ENCODE data around the gene PFKL.
"Not testable (repeated sequence)": the region's sequence is repeated elsewhere in the genome, so short reads cannot be mapped to it uniquely, and the experiment has no call there.

PFKL gene

GRCh38 chr21:44347911-44348451 is 48.1 kb downstream of the PFKL start:
- DNase-seq (ENCODE audit: low spot score): no peak

GRCh38 chr21:44348861-44349260 is 49.0 kb downstream of the PFKL start:
- no peak for DNase-seq (ENCODE audit: low spot score)

DNA sequence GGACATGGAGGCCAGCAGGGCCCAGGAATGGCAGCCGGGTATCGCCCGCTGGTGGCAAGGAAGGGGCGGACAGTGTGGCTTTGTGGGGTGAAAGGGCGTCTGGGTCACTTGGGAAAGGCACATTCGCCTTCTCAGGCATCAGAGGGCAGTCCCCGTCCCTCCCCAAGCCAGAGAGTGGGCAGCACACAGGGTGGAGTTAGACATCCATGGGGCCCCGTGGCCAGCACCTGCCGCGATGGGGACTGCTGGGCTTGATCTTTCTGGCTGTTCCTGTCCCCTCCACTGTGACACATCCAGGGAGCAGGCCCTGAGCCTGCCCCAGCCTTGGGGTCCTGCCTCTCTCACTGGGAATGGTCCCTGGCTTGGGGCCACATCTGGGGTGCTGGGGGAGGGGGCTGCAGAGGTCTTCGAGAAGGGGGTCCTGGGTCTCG is 49.6 kb downstream of the PFKL start:
- DNase-seq (ENCODE audit: low spot score): no peak

DNA sequence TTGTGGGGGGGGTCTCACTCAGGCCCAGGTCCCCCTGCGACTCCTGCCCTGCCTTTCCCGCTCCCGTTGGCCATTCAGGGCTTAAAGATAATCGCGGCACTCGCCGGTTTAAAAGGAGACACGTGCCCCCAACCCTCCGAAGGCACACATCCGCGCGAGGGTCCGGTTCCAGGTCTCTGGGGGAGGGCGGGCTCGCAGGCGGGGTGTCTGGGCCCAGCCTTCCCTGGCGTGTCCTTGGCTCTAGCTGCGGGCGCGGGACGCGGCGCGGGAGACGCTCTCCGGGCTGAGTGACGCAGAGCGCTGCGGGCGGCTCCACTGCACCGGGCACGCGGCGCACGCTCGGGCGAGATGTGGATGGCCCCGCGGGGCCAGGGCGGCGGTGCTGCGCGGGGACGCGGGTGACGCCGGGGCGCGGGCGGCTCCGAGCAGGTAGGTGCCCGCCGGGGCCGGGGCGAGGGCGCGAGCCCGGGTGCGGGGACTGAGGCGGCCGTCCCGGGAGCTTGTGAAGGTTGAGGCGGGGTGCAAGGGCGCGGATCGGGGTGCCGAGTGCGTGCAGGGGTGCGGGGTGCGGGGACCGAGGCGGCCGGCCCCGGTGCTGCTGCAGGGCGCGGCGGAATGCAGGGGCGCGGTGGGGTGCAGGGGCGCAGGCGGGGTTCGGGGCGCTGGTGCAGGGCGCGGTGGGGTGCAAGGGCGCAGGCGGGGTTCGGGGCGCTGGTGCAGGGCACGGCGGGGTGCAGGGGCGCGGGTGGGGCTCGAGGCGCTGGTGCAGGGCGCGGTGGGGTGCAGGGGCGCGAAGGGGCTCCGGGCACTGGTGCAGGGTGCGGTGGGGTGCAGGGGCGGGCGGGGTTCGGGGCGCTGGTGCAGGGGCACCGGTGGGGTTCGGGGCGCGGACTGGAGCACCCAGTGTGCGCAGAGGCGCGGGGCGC is 50.3 kb downstream of the PFKL start:
- no peak for DNase-seq (ENCODE audit: low spot score)

- no peak for DNase-seq (ENCODE audit: low spot score)
These were observed 51.1 kb downstream of the PFKL start for GRCh38 chr21:44350773-44351481.

DNA sequence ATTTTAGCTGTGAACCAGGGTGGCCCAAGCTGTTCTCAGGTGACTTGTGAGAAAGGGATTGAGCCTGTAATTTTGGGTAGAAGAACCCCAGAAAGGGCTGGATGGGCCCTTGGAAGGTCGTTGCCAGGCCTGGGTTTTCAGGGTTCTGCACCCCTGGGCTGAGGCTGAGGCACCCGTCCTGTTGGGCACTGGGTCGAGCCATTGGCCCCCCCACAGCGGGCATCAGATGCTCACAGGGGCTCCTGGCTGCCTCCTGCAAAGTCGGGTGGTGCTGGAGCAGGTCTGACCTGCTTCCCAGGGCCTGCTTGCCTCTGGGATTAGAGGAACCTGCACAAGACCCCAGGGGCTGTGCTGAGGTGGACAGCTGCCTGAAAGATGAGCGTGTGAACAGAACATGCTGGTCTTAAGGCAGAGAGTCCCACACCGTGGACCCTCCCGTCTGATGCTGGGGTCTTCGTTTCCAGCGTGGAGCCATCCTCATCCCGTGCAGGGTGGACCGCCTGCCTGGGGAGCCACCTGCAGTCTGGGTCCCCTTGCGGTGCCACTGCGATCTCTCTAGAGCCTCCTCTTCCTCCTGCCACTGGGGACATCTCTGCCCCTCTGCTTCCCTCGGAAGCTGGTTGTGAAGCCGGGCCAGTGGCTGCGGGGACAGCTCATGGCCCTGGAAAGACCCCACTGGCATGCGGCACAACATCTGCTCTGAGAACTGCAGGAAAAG is 51.8 kb downstream of the PFKL start:
- DNase-seq (ENCODE audit: low spot score): no peak

DNA sequence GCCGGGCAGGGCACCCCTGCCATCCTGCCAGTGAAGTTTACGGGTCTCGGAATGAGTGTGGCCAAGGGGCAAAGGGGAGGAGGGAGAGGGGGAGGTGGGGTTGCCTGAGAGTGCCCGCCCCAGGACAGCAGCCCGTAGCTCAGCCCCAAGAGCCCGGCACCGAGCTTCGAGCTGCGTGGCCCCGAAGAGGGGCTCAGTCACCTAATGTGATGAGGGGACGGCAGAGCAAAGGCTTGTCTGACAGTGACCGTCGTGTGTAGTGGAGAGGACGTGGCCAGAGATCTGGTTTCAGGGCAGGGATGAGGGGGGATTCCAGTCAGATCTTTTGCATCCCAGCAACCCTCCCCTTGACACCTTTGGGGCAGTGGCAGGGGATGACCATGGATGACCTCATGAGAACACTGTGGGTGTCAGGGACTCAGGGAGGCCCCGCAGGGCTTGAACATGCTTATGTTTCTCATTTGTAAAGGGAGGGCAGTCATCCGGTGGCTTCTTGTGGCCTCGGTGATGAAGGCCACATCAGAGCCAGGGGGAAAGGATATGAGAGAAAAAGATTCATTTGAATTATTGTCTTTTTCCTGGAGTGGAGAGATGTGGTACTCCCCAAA is 52.5 kb downstream of the PFKL start:
- DNase-seq (ENCODE audit: low spot score): no peak

- no peak for DNase-seq (ENCODE audit: low spot score)
These were observed 53.5 kb downstream of the PFKL start, which contains the start of gene TRPM2 for GRCh38 chr21:44353191-44353970. TRPM2 (plus strand) TSS chr21:44353621; CDS start chr21:44353701, 80 bp downstream.

DNA sequence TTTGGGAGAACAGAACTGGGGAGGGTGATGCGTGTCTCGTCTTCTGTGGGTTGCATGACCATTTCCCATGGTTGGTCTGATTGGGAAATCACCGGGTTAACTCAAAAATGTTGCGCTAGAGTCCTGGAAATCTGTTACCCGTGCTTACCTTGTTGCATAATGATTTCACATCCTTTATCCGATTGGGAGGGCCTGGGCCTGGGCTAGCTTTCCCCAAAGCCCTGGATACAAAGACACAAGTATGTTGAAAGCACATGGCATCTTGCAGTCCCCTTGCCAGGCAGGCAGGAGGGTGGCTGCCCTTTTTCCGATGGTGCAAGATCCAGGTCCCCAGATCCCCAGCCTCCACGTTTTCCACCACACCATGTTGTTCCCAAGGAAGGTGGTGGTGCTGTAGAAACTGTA is 54.1 kb downstream of the PFKL start:
- no peak for DNase-seq (ENCODE audit: low spot score)

DNA sequence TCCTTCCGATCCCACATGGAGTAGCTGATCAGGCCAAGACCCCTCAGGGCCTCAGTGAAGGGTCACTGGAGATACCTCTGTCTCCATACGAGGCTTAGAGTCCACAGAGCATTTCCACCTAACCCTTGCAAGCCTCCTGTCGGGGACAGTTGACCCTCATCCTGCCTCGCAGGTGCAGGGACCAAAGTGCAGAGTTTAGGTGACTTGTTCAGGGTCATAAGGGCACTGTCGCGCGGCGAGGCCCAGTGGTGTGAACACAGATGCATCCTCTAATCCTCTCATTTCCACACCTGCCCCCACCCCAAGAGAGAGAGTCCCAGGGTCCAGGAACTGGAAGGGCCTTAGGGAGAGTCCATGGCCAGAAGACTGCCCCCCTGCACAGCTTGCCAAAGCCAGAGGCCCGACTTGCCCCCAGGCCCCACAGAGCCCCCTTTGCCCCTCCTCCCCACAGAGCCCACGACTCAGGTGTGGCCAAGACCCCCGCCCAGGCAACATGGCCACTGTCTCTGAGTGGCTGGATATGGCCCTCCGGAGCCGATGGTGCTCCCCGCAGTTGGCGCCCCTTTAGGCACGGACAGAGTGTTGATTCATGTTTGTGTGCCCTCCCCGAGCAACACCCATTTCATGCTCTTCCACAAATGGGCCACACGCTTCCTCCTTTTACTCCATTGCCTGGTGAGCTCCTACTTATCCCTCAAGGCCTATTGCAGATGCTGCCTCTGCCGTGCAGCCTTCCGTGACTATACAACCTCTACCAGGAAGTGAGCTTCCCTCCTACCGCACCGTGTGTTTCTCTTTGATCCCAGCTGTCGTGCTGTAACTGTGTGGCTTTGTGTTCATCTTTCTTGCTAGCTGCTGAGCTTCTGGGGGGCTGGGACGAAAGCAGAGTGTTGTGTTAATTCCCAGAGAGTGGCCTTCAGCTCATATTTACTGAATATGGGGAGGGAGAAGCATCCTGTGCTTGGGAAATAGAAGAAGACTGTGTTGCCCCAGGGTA is 55.2 kb downstream of the PFKL start:
- no peak for DNase-seq (ENCODE audit: low spot score)

- no peak for DNase-seq (ENCODE audit: low spot score)
These were observed 56.3 kb downstream of the PFKL start for GRCh38 chr21:44356160-44356559.

DNA sequence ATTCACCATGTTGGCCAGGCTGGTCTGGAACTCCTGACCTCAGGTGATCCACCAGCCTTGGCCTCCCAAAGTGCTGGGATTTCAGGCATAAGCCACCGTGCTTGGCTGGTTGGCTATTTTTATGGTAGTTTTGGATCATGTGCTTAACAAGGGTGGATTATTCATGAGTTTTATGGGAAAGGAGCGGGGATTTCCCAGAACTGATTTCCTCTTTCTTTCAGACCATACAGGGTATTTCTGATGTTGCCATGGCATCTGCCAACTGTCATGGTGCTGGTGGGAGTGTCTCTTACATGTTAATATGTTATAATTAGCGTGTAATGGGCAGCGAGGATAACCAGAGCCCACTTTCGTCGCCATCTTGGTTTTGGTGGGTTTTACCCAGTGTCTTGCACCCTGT is 56.8 kb downstream of the PFKL start:
- DNase-seq (ENCODE audit: low spot score): no peak

- DNase-seq (ENCODE audit: low spot score): no peak
These were observed 57.4 kb downstream of the PFKL start for GRCh38 chr21:44357064-44357837.

DNA sequence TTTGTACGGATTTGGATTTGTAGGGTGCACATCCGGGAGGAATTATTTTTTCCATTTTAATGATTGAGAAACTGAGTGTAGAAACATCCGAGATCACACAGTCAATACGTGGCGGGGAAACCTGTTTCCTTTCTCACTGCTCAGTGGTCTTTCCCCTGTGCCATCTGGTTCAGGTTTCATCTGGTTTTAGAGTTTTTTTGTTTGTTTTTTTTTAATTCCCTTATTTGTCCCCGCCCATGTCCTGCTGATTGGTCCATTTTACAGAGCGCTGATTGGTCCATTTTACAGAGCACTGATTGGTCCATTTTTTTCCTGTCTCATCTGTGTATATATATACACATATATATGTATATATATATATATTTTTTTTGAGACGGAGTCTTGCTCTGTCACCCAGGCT is 59.5 kb downstream of the PFKL start:
- DNase-seq (ENCODE audit: low spot score): no peak

DNA sequence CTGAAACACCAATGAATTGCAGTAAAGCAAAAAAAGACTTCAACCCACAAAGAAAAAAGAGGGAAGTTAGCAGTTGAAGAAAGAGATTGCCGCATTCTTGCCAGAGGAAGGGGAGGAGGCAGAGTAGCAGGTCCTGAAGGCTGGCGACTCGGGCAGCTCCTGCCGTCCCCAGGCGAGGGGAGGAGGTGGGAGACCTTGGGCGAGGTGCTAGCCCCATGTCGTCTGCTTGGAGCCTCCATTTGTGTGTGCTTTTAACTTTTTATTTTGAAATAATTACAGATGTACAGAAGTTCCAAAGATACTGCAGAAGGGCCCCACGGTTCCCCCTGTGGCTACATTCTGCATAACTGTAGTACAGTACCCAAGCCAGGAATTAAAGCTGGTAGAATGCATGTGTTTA is 60.3 kb downstream of the PFKL start:
- no peak for DNase-seq (ENCODE audit: low spot score)

DNA sequence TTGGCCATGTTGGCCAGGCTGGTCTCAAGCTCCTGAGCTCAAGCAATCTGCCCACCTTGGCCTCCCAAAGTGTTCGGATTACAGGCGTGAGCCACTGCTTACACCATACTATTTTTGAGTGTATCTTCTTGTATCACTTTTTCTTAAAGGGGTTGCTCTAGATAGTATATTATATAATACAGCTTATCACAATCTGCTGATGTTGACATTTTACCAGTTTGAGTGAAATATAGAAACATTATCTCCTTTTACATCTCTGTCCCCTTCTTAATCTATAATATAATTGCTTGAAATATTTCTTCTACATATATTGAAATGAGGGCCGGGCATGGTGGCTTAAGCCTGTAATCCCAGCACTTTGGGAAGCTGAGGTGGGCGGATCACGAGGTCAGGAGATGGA is 62.0 kb downstream of the PFKL start:
- DNase-seq (ENCODE audit: low spot score): not testable (repeated sequence)

GRCh38 chr21:44363278-44363677 is 63.4 kb downstream of the PFKL start:
- no peak for DNase-seq (ENCODE audit: low spot score)

- DNase-seq (ENCODE audit: low spot score): peak; percentile 40
These were observed 64.5 kb downstream of the PFKL start for GRCh38 chr21:44364151-44365053.
